Measurements from ENCODE around the gene SCYL3. TPM values are rescaled to one million over a fixed set of nuclear protein-coding genes. Genes with fewer than 3 reads are reported as not detected.

Gene SCYL3
- total RNA-seq, 1 donor = 10.1 TPM

DNA sequence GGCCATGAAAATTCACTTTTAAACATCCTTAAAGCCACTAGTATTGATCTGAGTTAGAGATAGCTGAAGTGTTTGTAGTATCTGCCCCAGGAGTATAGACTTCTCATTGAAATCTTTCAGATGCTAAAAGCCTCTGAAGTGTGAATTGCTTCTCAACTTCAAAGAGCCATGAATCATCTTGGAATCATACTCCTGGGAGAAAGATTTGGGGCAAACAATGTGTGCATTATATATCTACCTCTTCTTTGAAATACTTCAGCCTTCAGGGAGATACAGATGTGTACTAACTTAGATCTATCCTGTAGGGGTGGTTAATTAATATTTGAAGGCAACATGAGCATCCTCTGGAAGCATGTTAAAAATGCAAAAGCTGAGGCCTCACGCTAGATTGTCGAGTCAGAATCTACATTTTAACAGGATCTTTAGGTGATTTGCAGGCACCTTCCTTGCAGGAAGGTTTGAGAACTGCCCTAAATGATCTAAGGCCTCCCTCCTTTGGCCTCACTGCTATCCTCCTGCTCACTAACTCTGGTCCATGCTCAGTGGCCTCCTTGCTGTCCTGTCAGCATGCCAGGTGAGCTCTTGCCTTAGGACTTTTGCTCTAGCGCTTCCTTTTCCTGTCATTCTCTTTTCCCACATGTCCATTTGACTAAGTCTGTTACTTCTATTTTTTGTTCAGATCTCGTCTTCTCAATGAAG lies 6.0 kb upstream of the SCYL3 start:
- no peak overlapping the region for H3K4me3 ChIP-seq (ENCODE audit: insufficient read depth, low read length)

DNA sequence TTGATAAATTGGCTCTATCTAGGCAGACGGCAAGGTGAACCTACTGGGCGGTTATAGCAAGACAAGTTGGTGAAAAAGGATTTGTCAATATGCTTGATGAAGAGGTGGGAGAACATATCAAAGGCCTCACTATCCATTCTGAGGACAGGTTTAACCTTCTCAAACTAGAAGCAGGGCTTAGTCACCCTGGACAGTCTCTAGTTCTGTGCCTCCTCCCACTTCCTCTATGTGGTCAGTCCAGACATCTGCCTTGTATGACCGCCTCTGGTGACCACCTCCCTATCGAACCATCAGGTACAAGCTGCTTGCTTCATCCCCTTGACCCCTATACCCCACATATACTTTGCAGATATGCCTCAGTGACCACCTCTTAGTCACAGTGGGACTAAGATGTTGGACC lies 2.3 kb upstream of the SCYL3 start:
- Histone ChIP-seq H3K4me1 (ENCODE audit: insufficient read depth, low read length) (peaks cover 20% of the 10 kb centered on the region), H3K79me2 (ENCODE audit: insufficient read depth, low read length) (peaks cover 23% of the 10 kb centered on the region), H3K27me3 (ENCODE audit: insufficient read depth, low read length) (peaks cover 25% of the 10 kb centered on the region), H3K36me3 (ENCODE audit: insufficient read depth, low read length) (no peaks in the 10 kb centered on the region), H2AFZ (ENCODE audit: low read length) (no peak overlapping the region), H4K20me1 (ENCODE audit: insufficient read depth, low read length) (peaks cover 2% of the 10 kb centered on the region), H3K9me3 (ENCODE audit: low read depth, low read length) (no peaks in the 10 kb centered on the region), H3K27ac (ENCODE audit: low read depth, low read length) (no peak overlapping the region), H3K4me2 (ENCODE audit: insufficient read depth, low read length) (no peak overlapping the region), H3K4me3 (ENCODE audit: insufficient read depth, low read length) (no peak overlapping the region)
- no peak for TF ChIP-seq CTCF (IDR thresholded peaks at IDR 0.05; ENCODE audit: extremely low read depth, low read depth, low read length)
- no peak for DNase-seq (ENCODE audit: insufficient read length, low spot score, missing footprints)

More for the DNA sequence above, 6.0 kb upstream of the SCYL3 start:
- H3K27ac ChIP-seq (ENCODE audit: low read depth, low read length) = no peak overlapping the region
- no peak for DNase-seq (ENCODE audit: insufficient read length, low spot score, missing footprints)
- H3K4me2 ChIP-seq (ENCODE audit: insufficient read depth, low read length) = no peak overlapping the region
- no peaks in the 10 kb centered on the region for H4K20me1 ChIP-seq (ENCODE audit: insufficient read depth, low read length)
- TF ChIP-seq CTCF (IDR thresholded peaks at IDR 0.05; ENCODE audit: extremely low read depth, low read depth, low read length) = no peak
- no peaks in the 10 kb centered on the region for H3K79me2 ChIP-seq (ENCODE audit: insufficient read depth, low read length)
- H3K4me1 ChIP-seq (ENCODE audit: insufficient read depth, low read length) = peaks cover 1% of the 10 kb centered on the region
- H3K27me3 ChIP-seq (ENCODE audit: insufficient read depth, low read length) = peaks cover 29% of the 10 kb centered on the region
- no peaks in the 10 kb centered on the region for H3K9me3 ChIP-seq (ENCODE audit: low read depth, low read length)
- H2AFZ ChIP-seq (ENCODE audit: low read length) = no peak overlapping the region
- H3K36me3 ChIP-seq (ENCODE audit: insufficient read depth, low read length) = no peaks in the 10 kb centered on the region

DNA sequence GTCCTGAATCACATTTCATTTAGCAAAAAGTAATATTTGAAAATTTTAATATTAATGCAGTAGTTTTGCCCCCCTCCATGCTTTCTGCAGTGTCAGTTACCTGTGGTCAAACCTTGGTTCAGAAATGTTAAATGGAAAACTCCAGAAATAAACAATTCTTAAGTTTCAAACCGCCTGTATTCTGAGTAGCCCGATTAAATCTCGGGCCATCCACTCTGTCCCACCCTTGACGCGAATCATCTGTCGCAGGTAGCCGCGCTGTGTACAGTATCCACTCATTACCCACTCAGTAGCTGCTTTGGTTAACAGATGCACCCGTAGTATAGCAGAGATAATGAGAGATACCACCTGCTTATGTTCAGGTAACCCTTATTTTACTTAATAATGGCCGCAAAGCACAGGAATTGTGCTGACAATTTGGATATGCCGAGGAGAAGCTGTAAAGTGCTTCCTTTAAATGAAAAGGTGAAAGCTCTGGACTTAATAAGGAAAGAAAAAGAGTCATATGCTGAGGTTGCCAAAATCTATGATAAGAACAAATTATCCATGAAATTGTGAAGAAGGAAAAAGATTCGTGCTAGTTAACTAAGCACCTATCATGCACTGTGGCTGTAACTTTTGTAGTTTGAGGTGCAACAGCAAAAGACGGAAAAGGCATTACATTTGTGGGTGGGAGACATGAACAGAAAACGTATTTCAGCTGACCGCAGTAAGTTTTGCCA lies 889 bp upstream of the SCYL3 start:
- no peaks in the 10 kb centered on the region for H3K9me3 ChIP-seq (ENCODE audit: low read depth, low read length)
- H3K4me3 ChIP-seq (ENCODE audit: insufficient read depth, low read length) = peak overlapping the region; percentile 84
- peak overlapping the region; percentile 85 for H2AFZ ChIP-seq (ENCODE audit: low read length)
- peak overlapping the region; percentile 100 for H3K27ac ChIP-seq (ENCODE audit: low read depth, low read length)
- TF ChIP-seq CTCF (IDR thresholded peaks at IDR 0.05; ENCODE audit: extremely low read depth, low read depth, low read length) = no peak
- DNase-seq (ENCODE audit: insufficient read length, low spot score, missing footprints) = no peak
- H4K20me1 ChIP-seq (ENCODE audit: insufficient read depth, low read length) = peaks cover 5% of the 10 kb centered on the region
- H3K4me2 ChIP-seq (ENCODE audit: insufficient read depth, low read length) = peak overlapping the region; percentile 96
- H3K4me1 ChIP-seq (ENCODE audit: insufficient read depth, low read length) = peaks cover 24% of the 10 kb centered on the region
- peaks cover 25% of the 10 kb centered on the region for H3K27me3 ChIP-seq (ENCODE audit: insufficient read depth, low read length)
- peaks cover 37% of the 10 kb centered on the region for H3K79me2 ChIP-seq (ENCODE audit: insufficient read depth, low read length)
- H3K36me3 ChIP-seq (ENCODE audit: insufficient read depth, low read length) = no peaks in the 10 kb centered on the region

Data from osteoblast (primary cell).